HEK293T (cell line): ENCODE measurements around the gene URB1.

ENCODE experiments used
- CTCF ChIA-PET: fragments of 350-600 bp; formaldehyde crosslinking; extraction: SDS; loops from one replicate; lab custom pipeline; 2021; ENCODE audit warnings: antibody characterized with exemption, inconsistent platforms; lab: Yijun Ruan, JAX
- POLR2A ChIA-PET: fragments of 350-600 bp; formaldehyde crosslinking; extraction: SDS; loops from one replicate; lab custom pipeline; 2020; ENCODE audit warnings: antibody characterized with exemption, inconsistent platforms; lab: Yijun Ruan, JAX
- DNase-seq: peaks from one replicate; pipeline ENCODE4 v3.0.0; 2012; ENCODE audit warnings: mixed read lengths; ENCODE audit errors: extremely low spot score
- ARNT ChIP-seq: fragments of 450-650 bp; IDR thresholded peaks from 2 replicates; pipeline ENCODE4 v1.6.1; 2017; ENCODE audit warnings: mild to moderate bottlenecking
- BHLHE40 ChIP-seq: fragments of 450-650 bp; IDR thresholded peaks from 2 replicates; pipeline ENCODE4 v1.6.1; 2016; ENCODE audit warnings: mild to moderate bottlenecking, moderate library complexity, borderline replicate concordance
- CTBP1 ChIP-seq: fragments of 450-650 bp; IDR thresholded peaks from 2 replicates; pipeline ENCODE4 v1.6.1; 2016; ENCODE audit warnings: borderline replicate concordance
- ELF4 ChIP-seq: fragments of 450-650 bp; IDR thresholded peaks from 2 replicates; pipeline ENCODE4 v1.6.1; 2017; ENCODE audit warnings: antibody characterized with exemption
- FOXA1 ChIP-seq: fragments of 450-650 bp; IDR thresholded peaks from 2 replicates; pipeline ENCODE4 v1.6.1; 2016; ENCODE audit warnings: mild to moderate bottlenecking
- FOXM1 ChIP-seq: fragments of 450-650 bp; IDR thresholded peaks from 2 replicates; pipeline ENCODE4 v1.6.1; 2017; ENCODE audit warnings: mild to moderate bottlenecking, borderline replicate concordance
- HDGF ChIP-seq: fragments of 450-650 bp; IDR thresholded peaks from 2 replicates; pipeline ENCODE4 v1.6.1; 2017; ENCODE audit warnings: antibody characterized with exemption, borderline replicate concordance
- L3MBTL2 ChIP-seq: fragments of 450-650 bp; conservative IDR thresholded peaks from 2 replicates; pipeline ENCODE4 v1.6.1; 2016; ENCODE audit warnings: mild to moderate bottlenecking
- LEF1 ChIP-seq: fragments of 450-650 bp; IDR thresholded peaks from 2 replicates; pipeline ENCODE4 v1.6.1; 2017; ENCODE audit warnings: mild to moderate bottlenecking, borderline replicate concordance
- NFRKB ChIP-seq: fragments of 450-650 bp; IDR thresholded peaks from 2 replicates; pipeline ENCODE4 v1.6.1; 2016; ENCODE audit warnings: mild to moderate bottlenecking, moderate library complexity
- SP1 ChIP-seq: fragments of 450-650 bp; IDR thresholded peaks from 2 replicates; pipeline ENCODE4 v1.6.1; 2017
- SUZ12 ChIP-seq: fragments of 450-650 bp; IDR thresholded peaks from 2 replicates; pipeline ENCODE4 v1.6.1; 2016; ENCODE audit warnings: mild to moderate bottlenecking
- TARDBP ChIP-seq: fragments of 450-650 bp; IDR thresholded peaks from 2 replicates; pipeline ENCODE4 v1.6.1; 2016
- ZNF384 ChIP-seq: fragments of 450-650 bp; IDR thresholded peaks from 2 replicates; pipeline ENCODE4 v1.6.1; 2016
- TF ChIP-seq, protein P1 (sequence below): fragments of 450-650 bp; IDR thresholded peaks from 2 replicates; pipeline ENCODE4 v1.6.1; 2016

Gene URB1

DNA sequence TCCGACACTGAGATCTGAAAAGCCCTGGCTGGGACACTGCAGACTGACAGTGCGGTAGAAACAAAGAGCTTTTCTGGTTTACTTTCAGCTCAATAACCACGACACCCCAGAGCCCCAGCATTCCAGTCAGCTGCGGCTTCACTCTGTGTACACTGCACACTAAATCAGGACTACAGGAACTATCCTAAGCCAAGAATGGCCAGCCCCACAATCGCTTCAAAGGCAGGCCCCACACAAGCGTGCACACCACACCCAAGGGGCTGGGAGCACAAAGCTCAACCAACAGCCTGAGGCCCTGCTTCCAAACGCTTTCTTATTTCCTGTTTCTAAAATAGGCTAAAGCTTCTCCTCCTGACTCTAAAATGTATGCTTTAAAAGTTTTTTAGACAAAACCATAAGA is 28.4 kb downstream of the URB1 start:
- no peak for DNase-seq
- ChIA-PET POLR2A (interaction anchor here (1.2 kb wide), 1 partner anchor 85 kb away, joined by 6 read pairs; the partner anchor contains the start of gene MIS18A), CTCF (no interaction called here)
- TF ChIP-seq ELF4: no peak
- TF ChIP-seq, protein P1, sequence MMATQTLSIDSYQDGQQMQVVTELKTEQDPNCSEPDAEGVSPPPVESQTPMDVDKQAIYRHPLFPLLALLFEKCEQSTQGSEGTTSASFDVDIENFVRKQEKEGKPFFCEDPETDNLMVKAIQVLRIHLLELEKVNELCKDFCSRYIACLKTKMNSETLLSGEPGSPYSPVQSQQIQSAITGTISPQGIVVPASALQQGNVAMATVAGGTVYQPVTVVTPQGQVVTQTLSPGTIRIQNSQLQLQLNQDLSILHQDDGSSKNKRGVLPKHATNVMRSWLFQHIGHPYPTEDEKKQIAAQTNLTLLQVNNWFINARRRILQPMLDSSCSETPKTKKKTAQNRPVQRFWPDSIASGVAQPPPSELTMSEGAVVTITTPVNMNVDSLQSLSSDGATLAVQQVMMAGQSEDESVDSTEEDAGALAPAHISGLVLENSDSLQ: no peak
- no peak for TF ChIP-seq ZNF384
- no peak for TF ChIP-seq SUZ12
- no peak for TF ChIP-seq L3MBTL2
- no peak for TF ChIP-seq CTBP1
- TF ChIP-seq BHLHE40: no peak
- no peak for TF ChIP-seq TARDBP
- no peak for TF ChIP-seq LEF1
- no peak for TF ChIP-seq SP1
- no peak for TF ChIP-seq NFRKB
- no peak for TF ChIP-seq HDGF
- TF ChIP-seq ARNT: no peak
- no peak for TF ChIP-seq FOXA1

DNA sequence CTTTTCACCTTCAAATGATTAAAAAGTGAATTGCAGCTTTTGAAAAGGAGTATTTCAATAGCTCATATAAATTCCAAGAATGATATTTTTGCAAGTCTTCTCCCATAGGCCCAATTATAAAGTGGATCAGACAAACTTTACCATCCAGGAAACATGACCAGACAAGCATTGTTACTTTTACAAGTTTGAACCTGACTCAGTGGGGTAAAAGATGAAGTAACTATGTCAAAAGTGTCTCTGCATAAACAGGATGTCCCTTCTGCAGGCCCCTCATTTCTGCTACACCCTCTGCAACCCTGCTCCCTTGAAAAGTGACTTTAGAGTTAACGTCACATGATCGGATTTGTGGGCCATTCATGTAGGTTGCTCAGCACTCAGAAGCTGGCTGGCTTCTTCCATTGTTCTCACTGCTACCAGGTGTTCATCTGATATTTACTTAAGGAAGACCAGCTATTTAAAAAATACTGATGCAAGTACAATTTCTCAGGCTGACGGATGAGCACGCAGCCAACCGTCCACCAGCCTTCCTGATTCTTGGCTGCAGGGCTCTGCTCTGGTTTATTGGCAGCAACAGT is 32.3 kb downstream of the URB1 start:
- CTCF ChIA-PET: interaction anchor here (1.2 kb wide), 1 partner anchor 25 kb away, joined by 4 read pairs; no protein-coding TSS in a partner anchor
- POLR2A ChIA-PET: no interaction called here
- DNase-seq: no peak

DNA sequence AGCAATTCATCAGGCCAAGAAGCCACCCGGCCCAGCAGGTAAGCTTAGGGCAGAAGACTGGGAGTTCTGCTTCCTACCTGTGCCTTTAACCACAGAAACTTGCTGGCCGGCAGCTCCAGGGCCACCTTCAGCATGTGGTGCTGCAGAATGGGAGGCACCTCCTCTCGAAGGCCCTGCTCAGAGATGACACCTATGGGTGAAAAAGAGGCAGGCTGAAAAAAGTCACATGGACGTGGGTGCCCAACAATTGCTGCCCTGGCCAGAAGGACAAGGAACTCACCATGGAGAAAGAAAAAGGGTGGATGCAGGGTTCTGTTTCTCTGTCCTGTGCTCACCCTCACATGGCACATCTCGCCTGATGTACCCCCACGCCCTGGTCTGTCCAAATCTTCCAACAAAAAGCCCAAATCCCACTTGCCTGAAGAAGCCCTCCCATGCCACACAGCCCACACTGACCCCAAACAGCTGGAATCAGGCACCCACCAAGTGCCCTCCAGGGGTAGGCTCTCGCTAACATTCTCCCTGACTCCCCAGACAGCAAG is 33.0 kb downstream of the URB1 start:
- ChIA-PET CTCF (no interaction called here), POLR2A (no interaction called here)
- no peak for DNase-seq
- TF ChIP-seq SUZ12 (no peak), L3MBTL2 (no peak)
- TF ChIP-seq, protein P1: no peak

More for the DNA sequence above, 32.3 kb downstream of the URB1 start:
- TF ChIP-seq HDGF: no peak
- TF ChIP-seq CTBP1: no peak
- TF ChIP-seq ELF4: no peak
- no peak for TF ChIP-seq TARDBP
- no peak for TF ChIP-seq BHLHE40

DNA sequence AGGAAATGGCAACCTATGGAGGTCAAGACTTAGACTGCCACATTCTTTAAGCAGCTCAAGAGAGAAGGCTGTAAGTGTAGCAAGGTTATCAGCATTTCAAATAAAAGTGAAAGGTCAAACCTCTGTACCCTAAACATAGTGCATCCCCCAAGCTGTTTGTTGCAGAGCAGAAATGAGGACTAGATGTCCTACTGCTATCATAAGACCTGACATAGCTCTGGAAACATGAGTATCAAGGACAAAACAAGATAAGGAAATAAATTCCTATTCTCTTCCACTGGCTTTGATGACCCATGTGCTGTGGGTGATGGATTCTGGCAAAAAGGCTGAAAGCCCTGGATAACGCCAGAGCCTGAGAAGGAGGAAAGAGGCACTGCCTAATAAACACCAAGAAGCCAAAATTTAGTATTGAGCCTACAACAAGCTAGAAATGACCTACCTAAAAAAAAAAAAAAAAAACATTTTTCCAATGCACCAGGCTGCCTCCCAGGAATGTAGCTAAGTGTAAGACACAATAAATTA is 35.9 kb downstream of the URB1 start:
- DNase-seq: no peak
- POLR2A ChIA-PET: no interaction called here
- CTCF ChIA-PET: no interaction called here
- TF ChIP-seq SUZ12: no peak
- TF ChIP-seq CTBP1: no peak
- no peak for TF ChIP-seq L3MBTL2
- no peak for TF ChIP-seq FOXM1
- TF ChIP-seq BHLHE40: no peak
- TF ChIP-seq HDGF: no peak
- no peak for TF ChIP-seq ARNT
- TF ChIP-seq SP1: no peak

DNA sequence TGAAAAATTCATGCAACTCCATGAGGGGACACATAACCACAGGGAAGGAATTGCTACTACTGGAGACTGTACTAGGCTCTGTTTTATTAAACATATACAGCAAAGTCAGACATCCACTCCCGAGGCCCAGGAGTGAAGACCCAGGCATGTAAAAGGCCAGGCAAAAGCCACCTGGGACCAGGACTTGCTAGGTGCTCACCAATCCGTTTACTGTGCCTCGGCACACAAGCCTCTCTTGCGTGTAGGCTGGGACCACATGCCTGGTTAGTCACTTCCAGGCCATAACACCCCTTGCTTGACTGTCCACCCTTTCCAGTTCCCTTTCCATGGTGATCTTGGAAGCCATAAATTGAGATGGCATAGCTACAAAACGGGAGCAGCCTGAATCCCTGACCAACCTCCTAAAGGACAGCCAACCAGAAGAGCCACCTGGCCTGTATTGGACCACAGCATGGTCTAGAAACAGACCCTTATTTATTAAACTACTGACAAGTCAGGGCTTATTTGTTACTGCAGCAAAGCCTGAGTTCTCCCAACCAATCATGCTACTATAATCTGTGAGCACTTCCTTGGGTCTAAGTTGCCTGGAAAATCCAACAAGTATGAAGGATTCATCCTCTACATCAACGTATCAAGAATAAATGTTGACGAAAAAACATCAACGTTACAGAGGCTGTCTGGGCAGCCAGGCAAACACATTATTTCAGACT is 39.7 kb downstream of the URB1 start:
- CTCF ChIA-PET: no interaction called here

DNA sequence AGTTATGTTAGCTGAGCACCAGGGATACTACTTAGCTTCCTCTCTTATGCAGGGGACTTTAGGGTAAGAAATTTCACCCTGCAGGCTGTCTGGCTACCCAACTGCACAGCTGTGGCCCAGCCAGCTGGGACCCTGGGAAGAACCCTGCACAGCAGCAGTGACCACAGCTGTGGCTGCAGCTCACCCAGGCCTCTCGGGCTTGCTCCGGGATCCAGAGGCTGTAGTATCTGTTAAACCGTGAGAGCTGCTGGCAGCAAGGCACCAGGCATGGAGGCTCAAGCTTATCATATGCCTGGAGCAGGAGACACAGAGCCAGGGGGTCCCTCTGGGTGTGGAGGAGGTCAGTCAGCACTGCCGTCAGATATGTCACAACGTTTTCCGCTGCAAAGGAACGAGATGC is 40.3 kb downstream of the URB1 start:
- TF ChIP-seq ARNT (no peak), TARDBP (no peak), FOXA1 (no peak), SUZ12 (no peak), ZNF384 (no peak), BHLHE40 (no peak), CTBP1 (no peak), HDGF (no peak), NFRKB (no peak), FOXM1 (no peak), L3MBTL2 (no peak), LEF1 (no peak), SP1 (no peak)
- TF ChIP-seq, protein P1: no peak
- POLR2A ChIA-PET: no interaction called here
- DNase-seq: no peak
- CTCF ChIA-PET: no interaction called here

More for the DNA sequence above, 39.7 kb downstream of the URB1 start:
- TF ChIP-seq L3MBTL2: no peak
- no peak for TF ChIP-seq FOXM1
- TF ChIP-seq FOXA1: no peak
- no peak for DNase-seq
- POLR2A ChIA-PET: no interaction called here
